Left hindlimb (tissue), 1 donor: ENCODE measurements around the gene GUCY2F.

ENCODE experiments used
- DNase-seq: peaks from one replicate; pipeline ENCODE4 v3.0.0-alpha.2; 2018

Gene GUCY2F

GRCh38 chrX:109481986-109482385 is at the start of gene GUCY2F:
Gene GUCY2F (minus strand): TSS chrX:109482086. CDS start chrX:109475936, 6,150 bp downstream.
- no peak for DNase-seq

- DNase-seq = no peak
Observed at GRCh38 chrX:109519001-109519400, 37.1 kb upstream of the GUCY2F start.

- no peak for DNase-seq
Observed at GRCh38 chrX:109511113-109511512, 29.2 kb upstream of the GUCY2F start.

GRCh38 chrX:109508915-109509314 is 27.0 kb upstream of the GUCY2F start:
- DNase-seq = no peak

- DNase-seq = no peak
Observed at GRCh38 chrX:109501176-109501575, 19.3 kb upstream of the GUCY2F start.

- DNase-seq = no peak
Observed at GRCh38 chrX:109498434-109498833, 16.5 kb upstream of the GUCY2F start.

- DNase-seq = no peak
Observed at GRCh38 chrX:109489174-109489573, 7.3 kb upstream of the GUCY2F start.

GRCh38 chrX:109487640-109488039 is 5.8 kb upstream of the GUCY2F start:
- no peak for DNase-seq

GRCh38 chrX:109485470-109486340 is 3.8 kb upstream of the GUCY2F start:
- DNase-seq = peak; percentile 64

- no peak for DNase-seq
Observed at GRCh38 chrX:109484886-109485285, 3.0 kb upstream of the GUCY2F start.

- DNase-seq = peak; percentile 47
Observed at GRCh38 chrX:109475174-109475891, 6.6 kb downstream of the GUCY2F start.

GRCh38 chrX:109472939-109473735 is 8.7 kb downstream of the GUCY2F start:
- no peak for DNase-seq

- no peak for DNase-seq
Observed at GRCh38 chrX:109464231-109464630, 17.7 kb downstream of the GUCY2F start.

GRCh38 chrX:109463784-109464183 is 18.1 kb downstream of the GUCY2F start:
- no peak for DNase-seq

- no peak for DNase-seq
Observed at GRCh38 chrX:109448282-109448938, 33.5 kb downstream of the GUCY2F start.

GRCh38 chrX:109441266-109441665 is 40.6 kb downstream of the GUCY2F start:
- no peak for DNase-seq

GRCh38 chrX:109440475-109440874 is 41.4 kb downstream of the GUCY2F start:
- no peak for DNase-seq

GRCh38 chrX:109409181-109409580 is 72.7 kb downstream of the GUCY2F start:
- no peak for DNase-seq

GRCh38 chrX:109403922-109404321 is 78.0 kb downstream of the GUCY2F start:
- no peak for DNase-seq

- no peak for DNase-seq
Observed at GRCh38 chrX:109399831-109400230, 82.1 kb downstream of the GUCY2F start.

- no peak for DNase-seq
Observed at GRCh38 chrX:109398833-109399232, 83.1 kb downstream of the GUCY2F start.

GRCh38 chrX:109398061-109398460 is 83.8 kb downstream of the GUCY2F start:
- DNase-seq = no peak

- no peak for DNase-seq
Observed at GRCh38 chrX:109393859-109394258, 88.0 kb downstream of the GUCY2F start.
